HEK293 (cell line): ENCODE measurements around the gene MFSD2B.

Experiments used
- REST ChIP-seq: fragments of 450-650 bp; formaldehyde crosslinking; IDR thresholded peaks from 2 replicates; pipeline ENCODE4 v1.5.1; 2016; ENCODE audit warnings: missing biosample characterization, missing genetic modification characterization
- YY1 ChIP-seq: fragments of 450-650 bp; formaldehyde crosslinking; IDR thresholded peaks from 2 replicates; pipeline ENCODE4 v1.5.1; 2018; ENCODE audit warnings: missing biosample characterization, missing genetic modification characterization
- ZBTB49 ChIP-seq: fragments of 450-650 bp; formaldehyde crosslinking; IDR thresholded peaks from 2 replicates; pipeline ENCODE4 v1.5.1; 2016; ENCODE audit warnings: missing biosample characterization, missing genetic modification characterization, low read depth
- ZNF362 ChIP-seq: fragments of 450-650 bp; formaldehyde crosslinking; IDR thresholded peaks from 2 replicates; pipeline ENCODE4 v1.5.1; 2016; ENCODE audit warnings: missing biosample characterization, missing genetic modification characterization
- ZNF514 ChIP-seq: fragments of 450-650 bp; formaldehyde crosslinking; IDR thresholded peaks from 2 replicates; pipeline ENCODE4 v1.5.1; 2016; ENCODE audit warnings: missing biosample characterization, missing genetic modification characterization
- TF ChIP-seq, protein P1 (sequence below): fragments of 450-650 bp; formaldehyde crosslinking; IDR thresholded peaks from 2 replicates; pipeline ENCODE4 v1.5.1; 2016; ENCODE audit warnings: missing biosample characterization, missing genetic modification characterization
- TF ChIP-seq, protein P2 (sequence below): fragments of 450-650 bp; formaldehyde crosslinking; IDR thresholded peaks from 2 replicates; pipeline ENCODE4 v1.5.1; 2016; ENCODE audit warnings: missing biosample characterization, missing genetic modification characterization, low read depth

- TF ChIP-seq, protein P1, sequence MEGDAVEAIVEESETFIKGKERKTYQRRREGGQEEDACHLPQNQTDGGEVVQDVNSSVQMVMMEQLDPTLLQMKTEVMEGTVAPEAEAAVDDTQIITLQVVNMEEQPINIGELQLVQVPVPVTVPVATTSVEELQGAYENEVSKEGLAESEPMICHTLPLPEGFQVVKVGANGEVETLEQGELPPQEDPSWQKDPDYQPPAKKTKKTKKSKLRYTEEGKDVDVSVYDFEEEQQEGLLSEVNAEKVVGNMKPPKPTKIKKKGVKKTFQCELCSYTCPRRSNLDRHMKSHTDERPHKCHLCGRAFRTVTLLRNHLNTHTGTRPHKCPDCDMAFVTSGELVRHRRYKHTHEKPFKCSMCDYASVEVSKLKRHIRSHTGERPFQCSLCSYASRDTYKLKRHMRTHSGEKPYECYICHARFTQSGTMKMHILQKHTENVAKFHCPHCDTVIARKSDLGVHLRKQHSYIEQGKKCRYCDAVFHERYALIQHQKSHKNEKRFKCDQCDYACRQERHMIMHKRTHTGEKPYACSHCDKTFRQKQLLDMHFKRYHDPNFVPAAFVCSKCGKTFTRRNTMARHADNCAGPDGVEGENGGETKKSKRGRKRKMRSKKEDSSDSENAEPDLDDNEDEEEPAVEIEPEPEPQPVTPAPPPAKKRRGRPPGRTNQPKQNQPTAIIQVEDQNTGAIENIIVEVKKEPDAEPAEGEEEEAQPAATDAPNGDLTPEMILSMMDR (tag by site-specific recombination) = no peak
- TF ChIP-seq REST (tag by site-specific recombination) (no peak), ZNF362 (no peak), ZNF514 (tag by site-specific recombination) (no peak), ZBTB49 (tag by site-specific recombination) (no peak), YY1 (tag by site-specific recombination) (no peak)
- TF ChIP-seq, protein P2, sequence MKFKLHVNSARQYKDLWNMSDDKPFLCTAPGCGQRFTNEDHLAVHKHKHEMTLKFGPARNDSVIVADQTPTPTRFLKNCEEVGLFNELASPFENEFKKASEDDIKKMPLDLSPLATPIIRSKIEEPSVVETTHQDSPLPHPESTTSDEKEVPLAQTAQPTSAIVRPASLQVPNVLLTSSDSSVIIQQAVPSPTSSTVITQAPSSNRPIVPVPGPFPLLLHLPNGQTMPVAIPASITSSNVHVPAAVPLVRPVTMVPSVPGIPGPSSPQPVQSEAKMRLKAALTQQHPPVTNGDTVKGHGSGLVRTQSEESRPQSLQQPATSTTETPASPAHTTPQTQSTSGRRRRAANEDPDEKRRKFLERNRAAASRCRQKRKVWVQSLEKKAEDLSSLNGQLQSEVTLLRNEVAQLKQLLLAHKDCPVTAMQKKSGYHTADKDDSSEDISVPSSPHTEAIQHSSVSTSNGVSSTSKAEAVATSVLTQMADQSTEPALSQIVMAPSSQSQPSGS (tag by site-specific recombination) = no peak
These were observed 1.1 kb upstream of the MFSD2B start for GRCh38 chr2:24008672-24009366.
